K562 (cell line): ENCODE measurements around the gene TRAK1. TPM values are rescaled to one million over a fixed set of nuclear protein-coding genes. Genes with fewer than 3 reads are reported as not detected.
A peak's percentile ranks its signal among the peaks of the same experiment; 100 is the strongest.

Experiments
- ATAC-seq: fragments of 200-7000 bp; cut with Tn5 transposase; 3 replicates; pipeline ENCODE4 v1.9.1; 2020; ENCODE audit warnings: moderate library complexity
- BruUV-seq: library from RNA; stranded (reverse); fragments of 400-500 nt; replicated peaks from 2 replicates; lab custom pipeline; 2021; lab: Mats Ljungman, UMichigan
- CTCF ChIA-PET: fragments of 300-600 bp; formaldehyde crosslinking; extraction: SDS; loops from one replicate; lab custom pipeline; 2021; ENCODE audit warnings: low intra/inter-chr PET ratio; lab: Yijun Ruan, JAX
- POLR2A ChIA-PET: fragments of 300-600, 350-650 bp; sonication (Branson Sonifier 250); formaldehyde crosslinking; extraction: SDS; loops from one replicate; lab custom pipeline; 2021; ENCODE audit warnings: antibody characterized with exemption, inconsistent platforms; lab: Yijun Ruan, JAX
- DNase-seq, 4 experiments: peaks; one replicate each; pipeline versions ENCODE4 v3.0.0 to v3.0.0-alpha.2; 2011 to 2018; ENCODE audit warnings: low spot score in 3 of 4, mixed read lengths in 3 of 4; ENCODE audit errors: extremely low read depth in 1 of 4
- FAIRE-seq: peaks from 2 replicates; lab custom pipeline; 2011; peaks lifted over from hg19 to GRCh38; lab: Jason Lieb, UNC
- H2AFZ ChIP-seq: 2 replicates; pipeline ENCODE4 v1.6.0; 2011; ENCODE audit warnings: low read depth, low read length, control low read depth, inconsistent platforms
- H3K27ac ChIP-seq: fragments of 200-600 bp; 3 replicates; pipeline ENCODE4 v1.8.0; 2011; ENCODE audit warnings: low read depth, mild to moderate bottlenecking, control low read depth, inconsistent platforms, low read length, moderate library complexity, mixed read lengths; ENCODE audit errors: extremely low read depth
- H3K27me3 ChIP-seq, 2 experiments: fragments of 300-600 bp in 1 of 2; 2 replicates in 1 of 2; 3 replicates in 1 of 2; pipeline versions ENCODE4 v1.6.0 to v1.8.0; 2011; ENCODE audit warnings: inconsistent platforms in 2 of 2, low read length in 2 of 2, mild to moderate bottlenecking in 1 of 2, mixed read lengths in 1 of 2, moderate library complexity in 1 of 2; ENCODE audit not compliant: control insufficient read depth in 2 of 2, insufficient read depth in 2 of 2
- H3K36me3 ChIP-seq: fragments of 300-600 bp; 3 replicates; pipeline ENCODE4 v1.8.0; 2011; ENCODE audit warnings: mild to moderate bottlenecking, low read length, inconsistent platforms; ENCODE audit not compliant: control insufficient read depth, insufficient read depth
- H3K4me1 ChIP-seq, 2 experiments: fragments of 200-600 bp in 1 of 2; replicated peaks in 1 of 2; 2 replicates in 1 of 2; 3 replicates in 1 of 2; pipeline versions ENCODE4 v1.5.1 to v1.8.0; 2011; ENCODE audit warnings: inconsistent platforms in 2 of 2, low read length in 2 of 2, mild to moderate bottlenecking in 1 of 2, mixed read lengths in 1 of 2, moderate library complexity in 1 of 2; ENCODE audit not compliant: control insufficient read depth in 2 of 2, insufficient read depth in 2 of 2
- H3K4me2 ChIP-seq: 2 replicates; pipeline ENCODE4 v1.6.1; 2011; ENCODE audit warnings: low read length, control low read depth, inconsistent platforms, mixed read lengths; ENCODE audit not compliant: insufficient read depth
- H3K4me3 ChIP-seq: fragments of 200-600 bp; sonication (generic), shearing (Covaris generic); 2 replicates; pipeline ENCODE4 v1.5.1; 2016; ENCODE audit warnings: control low read depth, inconsistent platforms
- H3K79me2 ChIP-seq: fragments of 200-600 bp; 3 replicates; pipeline ENCODE4 v1.8.0; 2011; ENCODE audit warnings: low read length, inconsistent platforms; ENCODE audit not compliant: control insufficient read depth, insufficient read depth
- H3K9ac ChIP-seq, 2 experiments: 2 replicates each; pipeline versions ENCODE4 v1.6.0 to v1.6.1; 2011; ENCODE audit warnings: low read depth in 2 of 2, low read length in 2 of 2, control low read depth in 1 of 2, inconsistent platforms in 1 of 2, mild to moderate bottlenecking in 1 of 2, mixed read lengths in 1 of 2; ENCODE audit not compliant: insufficient read depth in 1 of 2
- H3K9me1 ChIP-seq: one replicate; pipeline ENCODE4 v1.6.0; 2011; ENCODE audit warnings: inconsistent platforms, mild to moderate bottlenecking, low read length, moderate library complexity; ENCODE audit not compliant: control insufficient read depth, insufficient read depth
- H3K9me3 ChIP-seq: replicated peaks from 2 replicates; pipeline ENCODE4 v1.5.1; 2011; ENCODE audit warnings: low read depth, low read length, inconsistent platforms; ENCODE audit not compliant: control insufficient read depth, insufficient read depth
- H4K20me1 ChIP-seq: replicated peaks from 2 replicates; pipeline ENCODE4 v1.6.1; 2011; ENCODE audit warnings: low read length, inconsistent platforms, mixed read lengths; ENCODE audit not compliant: control insufficient read depth, insufficient read depth
- CAMTA2 ChIP-seq: fragments of 250-450 bp; sonication (Bioruptor Pico); conservative IDR thresholded peaks from 2 replicates; pipeline ENCODE4 v1.5.1; 2022
- CBFA2T2 ChIP-seq: fragments of 450-650 bp; conservative IDR thresholded peaks from 2 replicates; pipeline ENCODE4 v1.6.1; 2017; ENCODE audit warnings: mild to moderate bottlenecking
- COPS2 ChIP-seq: fragments of 450-650 bp; conservative IDR thresholded peaks from 2 replicates; pipeline ENCODE4 v1.6.1; 2016; ENCODE audit warnings: mild to moderate bottlenecking, moderate library complexity
- CREBBP ChIP-seq: IDR thresholded peaks from one replicate; pipeline ENCODE4 v1.6.1; 2012; ENCODE audit warnings: low read depth, mild to moderate bottlenecking, control low read depth, inconsistent platforms, low read length
- ELK3 ChIP-seq: fragments of 450-650 bp; formaldehyde crosslinking; IDR thresholded peaks from 2 replicates; pipeline ENCODE4 v1.4.0; 2020; ENCODE audit warnings: mild to moderate bottlenecking
- GTF2A2 ChIP-seq: IDR thresholded peaks from 2 replicates; pipeline ENCODE4 v1.6.1; 2016; ENCODE audit warnings: mild to moderate bottlenecking, missing genetic modification characterization, missing compliant biosample characterization
- LARP7 ChIP-seq: fragments of 450-650 bp; IDR thresholded peaks from 2 replicates; pipeline ENCODE4 v1.6.1; 2016
- NFYB ChIP-seq: IDR thresholded peaks from 2 replicates; pipeline ENCODE4 v1.6.1; 2011; ENCODE audit warnings: mild to moderate bottlenecking, moderate library complexity; ENCODE audit not compliant: insufficient read length; ENCODE audit errors: extremely low read depth
- PRMT5 ChIP-seq: sonication (generic); formaldehyde crosslinking; IDR thresholded peaks from 2 replicates; pipeline ENCODE4 v1.5.0; 2020; ENCODE audit warnings: missing genetic modification reagents
- RBFOX2 ChIP-seq: fragments of 200-400 bp; formaldehyde crosslinking; IDR thresholded peaks from 2 replicates; pipeline ENCODE4 v1.6.1; 2017; ENCODE audit warnings: low read depth, mild to moderate bottlenecking, low read length, moderate library complexity
- SAP30 ChIP-seq: fragments of 200-600 bp; sonication (generic); IDR thresholded peaks from 2 replicates; pipeline ENCODE4 v1.6.1; 2012; ENCODE audit warnings: borderline replicate concordance, low read depth, mild to moderate bottlenecking, moderate library complexity, low read length, control low read depth, inconsistent platforms; ENCODE audit not compliant: insufficient read depth, poor library complexity, severe bottlenecking
- SMARCE1 ChIP-seq: fragments of 450-650 bp; IDR thresholded peaks from 2 replicates; pipeline ENCODE4 v1.7.1; 2016; ENCODE audit warnings: mild to moderate bottlenecking
- TRIM25 ChIP-seq: fragments of 450-650 bp; IDR thresholded peaks from 2 replicates; pipeline ENCODE4 v1.7.0; 2016; ENCODE audit warnings: borderline replicate concordance
- WHSC1 ChIP-seq: IDR thresholded peaks from one replicate; pipeline ENCODE4 v1.6.1; 2012; ENCODE audit warnings: low read length, control low read depth, inconsistent platforms
- ZNF12 ChIP-seq: sonication (generic); formaldehyde crosslinking; IDR thresholded peaks from 2 replicates; pipeline ENCODE4 v1.4.0; 2020; ENCODE audit warnings: mild to moderate bottlenecking, missing genetic modification reagents
- ZNF3 ChIP-seq: fragments of 250-450 bp; sonication (Bioruptor Pico); IDR thresholded peaks from 2 replicates; pipeline ENCODE4 v1.5.0; 2021; ENCODE audit warnings: mild to moderate bottlenecking, moderate library complexity
- ZNF408 ChIP-seq: fragments of 250-450 bp; sonication (Bioruptor Pico); IDR thresholded peaks from 2 replicates; pipeline ENCODE4 v1.4.0; 2020; ENCODE audit warnings: low read depth, mild to moderate bottlenecking, moderate library complexity
- ZNF76 ChIP-seq: fragments of 250-450 bp; sonication (Bioruptor Pico); IDR thresholded peaks from 2 replicates; pipeline ENCODE4 v1.4.0; 2020; ENCODE audit warnings: mild to moderate bottlenecking, moderate library complexity, borderline replicate concordance
- ZNF79 ChIP-seq: fragments of 250-450 bp; sonication (Bioruptor Pico); IDR thresholded peaks from 2 replicates; pipeline ENCODE4 v1.4.0; 2020; ENCODE audit warnings: low read depth, mild to moderate bottlenecking, moderate library complexity
- WGBS: fragments of 100-300 bp; shearing (Covaris generic); methylation state at CpG from one replicate; pipeline ENCODE4 v1.1.6; 2016; ENCODE audit warnings: low coverage, mixed read lengths; ENCODE audit not compliant: insufficient coverage; ENCODE audit errors: missing lambda C conversion rate; 5-methylcytosine and 5-hydroxymethylcytosine counted together
- in situ Hi-C: fragments of 300-500 bp; cut with MboI; formaldehyde crosslinking; loops from 4 replicates; pipeline ENCODE4 v1.15.0; 2018; ENCODE audit warnings: inconsistent platforms, mixed read lengths
- intact Hi-C: fragments of 100-400 bp; cut with micrococcal nuclease; formaldehyde crosslinking; loops from 2 replicates; pipeline ENCODE4 v1.14.2; 2022
- polyA plus RNA-seq, 8 experiments: library from polyadenylated mRNA; depleted of rRNA in 4 of 8; stranded (reverse) in 5 of 8; unstranded in 3 of 8; fragments of >200 nt; fragmentation: Nextera tagmentation in 2 of 8; fragmentation: Illumina TruSeq in 1 of 8; extraction: Ambion mirVana in 2 of 8; extraction: Trizol in 1 of 8; gene quantifications; 2 replicates each; pipeline versions ENCODE4 v1.2.1 to v1.2.3, GENCODE V29; 2011 to 2014; ENCODE audit warnings: inconsistent platforms in 1 of 8, missing spikeins in 1 of 8
- total RNA-seq, 7 experiments: library from RNA; depleted of rRNA in 6 of 7; stranded (reverse); fragments of >200 nt in 6 of 7; fragmentation: Illumina TruSeq in 2 of 7; extraction: Trizol in 2 of 7; gene quantifications; 2 replicates each; pipeline versions ENCODE4 v1.2.1 to v1.2.3, GENCODE V29; 2011 to 2021; ENCODE audit warnings: low replicate concordance in 1 of 7

The TRAK1 gene
- total and polyA plus RNA-seq, 9 of the 15 experiments (the other 6 are each of a cell fraction or from before 2014, with no cell fraction given): 5.3 to 28.5 (median 17.5) TPM

- Histone ChIP-seq H4K20me1 (no peaks in the 10 kb centered on the region), H3K79me2 (no peaks in the 10 kb centered on the region), H3K4me3 (no peak overlapping the region), H3K4me1 (peaks cover under 1 to 3% of the 10 kb centered on the region in 2 experiments; a peak in 3 of 5 replicates)
- CTCF ChIA-PET: no interaction called here
- FAIRE-seq (no peak), ATAC-seq (no peak)
- POLR2A ChIA-PET: no interaction called here
- no TSS peak for BruUV-seq
- 64% methylated on average over 3 of the region's 3 CpGs for WGBS
- no peak for TF ChIP-seq SAP30
- no peak for TF ChIP-seq ZNF76 (CRISPR knock-in tag)
- no peak for TF ChIP-seq COPS2
- no peak for TF ChIP-seq WHSC1
- TF ChIP-seq PRMT5 (CRISPR knock-in tag): no peak
- no peak for TF ChIP-seq CAMTA2 (CRISPR knock-in tag)
- TF ChIP-seq ZNF12 (CRISPR knock-in tag): no peak
- no peak for TF ChIP-seq NFYB
- no peak for TF ChIP-seq ZNF79 (CRISPR knock-in tag)
- TF ChIP-seq ZNF408 (CRISPR knock-in tag): no peak
- no peak for TF ChIP-seq CREBBP
- TF ChIP-seq TRIM25: no peak
- TF ChIP-seq RBFOX2: no peak
- no peak for TF ChIP-seq LARP7
- TF ChIP-seq GTF2A2 (tag): no peak
- no peak for TF ChIP-seq ELK3 (CRISPR knock-in tag)
- TF ChIP-seq SMARCE1: no peak
- TF ChIP-seq CBFA2T2: no peak
- TF ChIP-seq ZNF3: no peak
- TF ChIP-seq, all 486 proteins: peak for 0
- Histone ChIP-seq H3K27ac (no peak overlapping the region), H3K36me3 (no peaks in the 10 kb centered on the region), H3K9me1 (no peaks in the 10 kb centered on the region), H3K27me3 (no peaks in the 10 kb centered on the region), H3K4me2 (no peak overlapping the region), H2AFZ (no peak overlapping the region), H3K9me3 (no peaks in the 10 kb centered on the region), H3K9ac (peak overlapping the region in 1 of 2 experiments; percentile 3; a peak in 1 of 4 replicates)
- DNase-seq: no peak
- intact Hi-C loops (no loop called here), in situ Hi-C loops (no loop called here)
Observed at GRCh38 chr3:42172047-42172654, 81.0 kb downstream of the TRAK1 start.
